Gastroesophageal sphincter (tissue), 4 donors: Measurements from ENCODE around the gene MED17. TPM values are rescaled to one million over a fixed set of nuclear protein-coding genes. Genes with fewer than 3 reads are reported as not detected.

ENCODE experiments used
- ATAC-seq: fragments of 150-250 bp; one replicate; pipeline ENCODE4 v1.9.1; 2016; ENCODE audit warnings: mild to moderate bottlenecking, moderate library complexity
- H3K27ac ChIP-seq, 4 donors: fragments of 200-600 bp; sonication (generic) in 3 of 4; 1 replicate in 3 of 4; 2 replicates in 1 of 4; pipeline ENCODE4 v1.5.1; 2016 to 2019
- H3K27me3 ChIP-seq: fragments of 200-600 bp; sonication (generic); one replicate; pipeline ENCODE4 v1.5.1; 2019
- H3K36me3 ChIP-seq, 2 donors: fragments of 200-600 bp; sonication (generic); one replicate each; pipeline ENCODE4 v1.5.1; 2019; ENCODE audit warnings: control low read depth in 1 of 2
- H3K4me1 ChIP-seq, 3 donors: fragments of 200-600 bp; sonication (generic); 1 replicate in 2 of 3; 2 replicates in 1 of 3; pipeline ENCODE4 v1.5.1; 2016 to 2019; ENCODE audit warnings: control low read depth in 2 of 3
- H3K4me3 ChIP-seq, 2 donors: fragments of 200-600 bp; sonication (generic); one replicate each; pipeline ENCODE4 v1.5.1; 2019; ENCODE audit warnings: mild to moderate bottlenecking in 1 of 2, moderate library complexity in 1 of 2
- H3K9me3 ChIP-seq, 3 donors: fragments of 200-600 bp; sonication (generic); one replicate each; pipeline ENCODE4 v1.5.1; 2017 to 2019; ENCODE audit warnings: control low read depth in 2 of 3
- CTCF ChIP-seq, 4 experiments: fragments of 200-600 bp in 2 of 4; fragments of 450-650 bp in 2 of 4; sonication (generic) in 1 of 4; IDR thresholded peaks; one replicate each; pipeline ENCODE4 v1.5.1; 2017 to 2019; ENCODE audit warnings: antibody characterized with exemption in 4 of 4, mild to moderate bottlenecking in 2 of 4, moderate library complexity in 2 of 4
- EP300 ChIP-seq: sonication (generic); formaldehyde crosslinking; IDR thresholded peaks from one replicate; pipeline ENCODE4 v1.6.1; 2017; ENCODE audit warnings: antibody characterized with exemption, mild to moderate bottlenecking
- POLR2A ChIP-seq, 2 donors: fragments of 450-650 bp; IDR thresholded peaks; one replicate each; pipeline ENCODE4 v1.6.1; 2017; ENCODE audit warnings: antibody characterized with exemption in 2 of 2, mild to moderate bottlenecking in 2 of 2, moderate library complexity in 1 of 2
- POLR2AphosphoS5 ChIP-seq: sonication (generic); formaldehyde crosslinking; IDR thresholded peaks from one replicate; pipeline ENCODE4 v1.6.1; 2017; ENCODE audit warnings: antibody characterized with exemption
- WGBS, 2 donors: methylation state at CpG; one replicate each; pipeline ENCODE4 v1.1.5; 2018; ENCODE audit warnings: low coverage in 1 of 2; 5-methylcytosine and 5-hydroxymethylcytosine counted together
- total RNA-seq, 4 donors: library from RNA; depleted of rRNA; stranded (reverse); fragments of >200 nt; gene quantifications; one replicate each; pipeline ENCODE4 v1.1.0, GENCODE V29; 2016

The MED17 gene
- total RNA-seq, 4 donors from 2014 or later: 27.1 to 29.7 (median 28.2) TPM

DNA sequence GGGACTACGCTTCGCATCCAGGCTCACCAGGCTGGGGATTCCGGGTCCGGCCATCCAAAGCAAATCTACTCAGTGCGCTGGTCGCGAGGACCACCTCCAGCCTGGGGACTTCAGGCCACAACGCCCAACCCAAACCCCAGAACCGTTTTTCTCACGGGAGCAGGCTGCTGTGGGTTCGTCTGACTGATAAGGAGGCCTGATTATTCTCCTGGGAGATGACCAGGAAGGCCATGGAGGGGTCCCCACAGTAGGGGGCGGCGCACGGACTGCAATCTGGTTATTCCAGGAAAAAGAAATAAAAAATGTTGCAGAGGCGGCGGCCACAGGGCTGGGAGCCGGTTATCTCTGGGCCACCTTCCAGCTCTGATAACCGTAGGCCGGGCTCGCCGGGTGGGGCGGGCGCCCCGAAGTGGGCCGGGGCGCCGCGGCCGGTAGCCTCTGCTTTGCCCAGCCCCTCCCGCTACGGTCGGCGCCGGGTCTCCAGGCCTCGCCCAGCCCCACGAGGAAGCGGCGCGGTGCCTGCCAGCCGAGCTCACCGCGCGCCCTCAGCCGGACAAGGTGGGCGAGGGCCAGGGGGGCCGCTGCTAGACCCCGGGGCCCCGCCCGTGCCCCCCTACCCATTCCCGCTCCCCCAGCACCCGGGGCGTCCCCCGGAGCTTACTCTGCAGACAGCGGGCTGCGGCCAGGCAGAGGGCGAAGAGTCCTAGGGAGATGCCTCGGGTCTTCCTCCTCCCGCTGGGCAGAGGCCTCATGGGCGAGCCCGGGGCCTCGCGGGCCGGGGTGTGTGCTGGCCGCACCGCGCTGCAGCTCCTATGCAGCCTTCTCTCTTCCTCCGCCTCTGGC, 65.9 kb downstream of the MED17 start:
- no peak for TF ChIP-seq POLR2A (IDR thresholded peaks at IDR 0.05)
- WGBS, 2 donors: 16 to 29% methylated on average over 5 to 23 of the region's 67 CpGs
- Histone ChIP-seq H3K4me3 (peak overlapping the region; percentile 38 to 58), H3K27ac (peak overlapping the region in 2 of 4 donors; percentile 18 to 65), H3K9me3 (no peaks in the 10 kb centered on the region), H3K4me1 (peaks cover 0 to 18% (median 0%) of the 10 kb centered on the region in 3 donors), H3K36me3 (no peaks in the 10 kb centered on the region), H3K27me3 (no peaks in the 10 kb centered on the region)
- ATAC-seq: peak; percentile 61

DNA sequence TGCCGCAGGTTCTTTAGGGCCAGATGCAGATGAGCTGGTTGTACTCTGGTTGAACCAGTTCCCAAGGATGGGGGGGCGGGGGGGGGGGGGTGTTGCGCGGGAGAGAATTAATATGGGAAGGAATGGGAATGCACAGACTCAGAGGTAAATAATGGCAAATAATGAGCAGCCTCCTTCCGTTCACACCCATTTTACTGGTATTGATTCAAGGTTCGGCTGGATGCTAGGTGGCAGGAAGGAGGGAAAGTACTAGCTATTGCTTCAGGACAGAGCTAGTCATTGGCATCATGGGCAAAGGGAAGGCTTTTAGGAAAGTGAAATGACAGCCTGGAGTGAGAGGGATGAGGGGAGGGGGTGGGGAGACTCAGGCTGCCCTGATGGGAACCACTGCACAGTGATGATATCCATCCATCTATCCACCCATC, 66.5 kb downstream of the MED17 start, which contains the start of gene VSTM5:
Gene VSTM5 (minus strand): TSS at position 25 of the 425 bp plus-strand sequence. CDS start 116 bp downstream, outside the sequence.
- H3K27me3 ChIP-seq: no peaks in the 10 kb centered on the region
- no peaks in the 10 kb centered on the region for H3K9me3 ChIP-seq
- peaks cover 0 to 18% (median 0%) of the 10 kb centered on the region in 3 donors for H3K4me1 ChIP-seq
- peak within 1 kb of the TSS in 2 of 4 donors; percentile 18 to 65 for H3K27ac ChIP-seq
- H3K36me3 ChIP-seq: no peaks in the 10 kb centered on the region
- H3K4me3 ChIP-seq: peak within 1 kb of the TSS; percentile 38 to 58
- ATAC-seq: peak; percentile 11
- TF ChIP-seq POLR2A (IDR thresholded peaks at IDR 0.05) (no peak), CTCF (IDR thresholded peaks at IDR 0.05) (no peak), POLR2AphosphoS5 (no peak), EP300 (no peak)
- 25% methylated on average over 2 of the region's 6 CpGs; no CpG with 5 or more reads in 1 of the 2 donors for WGBS, 2 donors

- 90 to 96% methylated on average over 4 to 5 of the region's 5 CpGs for WGBS, 2 donors
- Histone ChIP-seq H3K27ac (no peak overlapping the region), H3K4me3 (no peak overlapping the region)
Measured at GRCh38 chr11:93852242-93852641, 68.2 kb downstream of the MED17 start.

GRCh38 chr11:93857413-93858120, 73.5 kb downstream of the MED17 start:
- 60 to 64% methylated on average over 3 of the region's 3 CpGs for WGBS, 2 donors
- Histone ChIP-seq H3K4me3 (no peak overlapping the region), H3K4me1 (no peaks in the 10 kb centered on the region), H3K27me3 (no peaks in the 10 kb centered on the region), H3K36me3 (no peaks in the 10 kb centered on the region), H3K9me3 (no peaks in the 10 kb centered on the region), H3K27ac (peak overlapping the region in 1 of 4 donors; percentile 23)
- ATAC-seq: no peak
- TF ChIP-seq POLR2AphosphoS5: no peak
- TF ChIP-seq POLR2A (IDR thresholded peaks at IDR 0.05): no peak
- TF ChIP-seq CTCF (IDR thresholded peaks at IDR 0.05): no peak
- no peak for TF ChIP-seq EP300

More at GRCh38 chr11:93852242-93852641, 68.2 kb downstream of the MED17 start:
- Histone ChIP-seq H3K4me1 (peaks cover 0 to 18% (median 0%) of the 10 kb centered on the region in 3 donors), H3K27me3 (no peaks in the 10 kb centered on the region), H3K36me3 (no peaks in the 10 kb centered on the region), H3K9me3 (no peaks in the 10 kb centered on the region)
- TF ChIP-seq CTCF (IDR thresholded peaks at IDR 0.05) (no peak), POLR2A (IDR thresholded peaks at IDR 0.05) (no peak), EP300 (no peak), POLR2AphosphoS5 (no peak)
- no peak for ATAC-seq

DNA sequence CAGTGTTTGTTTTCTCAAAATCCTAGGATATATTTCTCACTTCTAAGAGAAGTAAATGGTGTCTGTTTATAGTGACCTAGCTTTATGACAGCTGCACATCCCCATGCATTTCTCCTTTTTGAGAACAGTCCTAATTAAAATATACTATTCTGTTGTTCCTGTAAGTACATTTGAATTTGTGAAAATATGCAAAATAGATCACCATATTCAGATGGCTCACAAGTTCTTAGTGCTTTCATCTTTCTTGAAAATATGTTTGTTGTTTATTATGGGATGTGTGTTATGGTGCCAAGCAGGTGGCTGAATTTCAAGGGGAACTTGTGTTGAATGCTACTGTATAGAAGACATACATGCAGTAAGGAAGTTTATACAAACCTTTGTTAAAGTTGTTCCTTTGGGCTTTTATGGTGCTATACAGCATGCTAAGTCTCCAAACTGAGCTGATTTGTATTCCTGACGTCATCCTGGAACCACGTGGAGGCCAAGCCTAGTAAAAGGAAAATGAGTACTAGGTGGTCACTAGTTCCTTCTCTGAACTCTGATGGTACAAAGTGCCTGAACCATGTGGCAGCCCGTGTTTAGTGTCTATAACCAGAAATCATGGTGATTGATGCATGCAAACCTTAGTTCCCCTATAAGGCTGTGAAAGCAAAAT, 74.2 kb downstream of the MED17 start:
- Histone ChIP-seq H3K36me3 (no peaks in the 10 kb centered on the region), H3K4me1 (no peaks in the 10 kb centered on the region), H3K9me3 (no peaks in the 10 kb centered on the region), H3K4me3 (no peak overlapping the region), H3K27me3 (no peaks in the 10 kb centered on the region), H3K27ac (no peak overlapping the region)
- WGBS, 2 donors: 46 to 55% methylated on average over 2 to 3 of the region's 3 CpGs
- ATAC-seq: no peak
- TF ChIP-seq EP300 (no peak), POLR2A (IDR thresholded peaks at IDR 0.05) (no peak), POLR2AphosphoS5 (no peak), CTCF (IDR thresholded peaks at IDR 0.05) (no peak)
